SIG-M5 (cell line): ENCODE data around the gene C6orf120.

Experiments
- DNase-seq: peaks from one replicate; lab custom pipeline; 2025; lab: John Stamatoyannopoulos, UW

The C6orf120 gene

GRCh38 chr6:169725125-169726048 is 23.5 kb downstream of the C6orf120 start:
- no peak for DNase-seq

GRCh38 chr6:169726049-169726400 is 24.1 kb downstream of the C6orf120 start:
- DNase-seq = no peak

- DNase-seq = no peak
Measured at GRCh38 chr6:169726963-169727362, 25.0 kb downstream of the C6orf120 start.

GRCh38 chr6:169729961-169730360 is 28.0 kb downstream of the C6orf120 start:
- DNase-seq = no peak

GRCh38 chr6:169738204-169738975 is 36.5 kb downstream of the C6orf120 start:
- no peak for DNase-seq

- no peak for DNase-seq
Measured at GRCh38 chr6:169738976-169739529, 37.1 kb downstream of the C6orf120 start.

GRCh38 chr6:169741344-169741743 is 39.4 kb downstream of the C6orf120 start:
- no peak for DNase-seq

DNA sequence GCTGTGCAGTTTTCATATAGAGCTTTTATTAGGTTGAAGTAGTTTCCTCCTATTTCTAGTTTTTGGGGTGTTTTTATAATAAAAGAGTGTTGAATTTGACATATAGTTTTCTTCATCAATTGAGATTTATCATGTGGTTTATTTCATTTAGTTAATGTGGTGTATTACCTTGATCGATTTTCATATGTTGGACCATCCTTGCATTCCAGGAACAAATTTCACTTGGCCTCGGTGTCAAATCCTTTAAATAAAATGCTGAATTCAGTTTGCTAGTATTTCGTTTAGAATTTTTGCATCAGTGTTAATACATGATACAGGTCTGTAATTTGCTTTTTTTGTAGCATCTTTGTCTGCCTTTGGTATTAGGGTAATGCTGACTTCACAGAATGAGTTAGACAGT is 43.5 kb downstream of the C6orf120 start:
- no peak for DNase-seq

DNA sequence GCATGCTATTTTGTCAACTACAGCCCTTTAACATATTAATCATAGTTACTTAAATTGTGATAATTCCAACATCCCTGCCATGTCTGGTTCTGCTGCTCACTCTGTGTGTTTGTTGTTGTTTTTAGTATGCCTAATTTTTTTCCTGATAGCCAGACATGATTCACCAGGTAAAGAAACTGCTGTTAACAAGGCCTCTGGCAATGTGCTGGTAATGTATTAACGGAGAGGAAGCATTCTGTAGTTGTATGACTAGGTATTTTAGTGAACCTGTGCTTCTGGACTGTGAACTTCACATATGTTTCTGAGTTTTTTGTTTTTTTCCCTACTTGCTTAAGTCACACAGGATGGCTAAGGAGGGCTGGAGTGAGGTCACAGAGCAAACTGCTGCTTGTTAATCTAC is 44.6 kb downstream of the C6orf120 start:
- no peak for DNase-seq

DNA sequence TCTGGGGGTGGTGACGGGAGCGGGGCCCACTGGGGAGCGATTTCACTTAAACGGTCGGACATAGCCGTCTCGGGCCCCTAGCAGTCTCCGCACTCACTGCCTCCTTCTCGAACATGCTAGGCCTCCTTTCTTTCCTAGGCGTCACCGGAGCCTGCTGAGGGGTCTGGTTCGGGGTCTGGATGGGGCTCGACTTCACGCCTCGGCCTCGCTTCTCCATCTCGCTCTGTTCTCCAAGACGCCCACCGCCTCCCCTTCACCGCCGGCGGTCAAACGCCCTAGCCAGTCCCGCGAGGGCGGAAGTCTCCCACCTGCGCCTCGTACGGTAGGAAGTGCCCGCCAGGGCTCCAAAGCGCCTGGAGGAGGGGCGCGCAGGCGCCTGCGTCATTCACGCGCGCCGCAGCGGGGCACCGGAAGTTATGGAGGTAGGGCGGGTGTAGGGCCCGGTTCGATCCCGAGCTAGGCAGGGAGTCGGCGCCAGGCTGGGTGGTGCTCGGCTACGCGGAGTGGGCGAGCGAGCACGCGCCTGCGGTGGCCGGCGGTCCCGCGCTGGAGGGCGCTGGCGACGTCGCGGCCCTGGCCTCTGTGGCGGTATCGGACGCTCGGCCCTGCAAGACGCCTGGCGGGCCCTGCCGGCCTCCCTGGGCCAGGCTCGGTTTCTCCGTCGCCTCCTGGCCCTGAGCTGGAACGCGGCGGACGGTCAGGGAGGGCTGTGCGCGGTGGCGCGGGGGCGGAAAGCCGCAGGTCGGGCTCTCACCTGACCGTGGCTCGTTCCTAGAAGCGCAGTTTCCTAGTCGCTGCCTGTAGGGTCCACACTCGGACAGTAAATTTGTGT is 49.5 kb downstream of the C6orf120 start, which contains the start of the genes DYNLT2 and ERMARD:
DYNLT2 (minus strand) TSS at position 331 of the 832 bp plus-strand sequence; CDS start at position 217, 114 bp downstream.
ERMARD (plus strand) TSS at position 381 of the 832 bp plus-strand sequence; CDS start at position 417, 36 bp downstream.
- DNase-seq = peak; percentile 35

GRCh38 chr6:169752074-169752623 is 50.2 kb downstream of the C6orf120 start:
- no peak for DNase-seq
